HG03060 (cell line): ENCODE measurements around the gene ELF2.
A peak's percentile ranks its signal among the peaks of the same experiment; 100 is the strongest.
"Not testable (repeated sequence)": the region's sequence is repeated elsewhere in the genome, so short reads cannot be mapped to it uniquely, and the experiment has no call there.

ENCODE experiments used
- ATAC-seq: cut with Tn5 transposase; IDR thresholded peaks from one replicate; pipeline ENCODE4 v1.9.1; 2021; ENCODE audit warnings: low read depth, moderate number of reproducible peaks; ENCODE audit not compliant: unreplicated experiment

The ELF2 gene

GRCh38 chr4:139082750-139083606 lies 94.0 kb downstream of the ELF2 start:
- ATAC-seq, result peak; percentile 89

GRCh38 chr4:139078926-139079325 lies 98.1 kb downstream of the ELF2 start:
- ATAC-seq, result no peak

- no peak for ATAC-seq
These were observed 99.3 kb downstream of the ELF2 start for GRCh38 chr4:139077567-139078355.

- no peak for ATAC-seq
These were observed 100.8 kb downstream of the ELF2 start for GRCh38 chr4:139076016-139076744.

- ATAC-seq, result no peak
These were observed 116.4 kb downstream of the ELF2 start for GRCh38 chr4:139060591-139060990.

- not testable (repeated sequence) for ATAC-seq
These were observed 118.0 kb downstream of the ELF2 start for GRCh38 chr4:139059026-139059425.

- ATAC-seq, result no peak
These were observed 122.1 kb downstream of the ELF2 start for GRCh38 chr4:139054791-139055505.

GRCh38 chr4:139053909-139054308 lies 123.1 kb downstream of the ELF2 start:
- no peak for ATAC-seq

GRCh38 chr4:139050446-139050845 lies 126.6 kb downstream of the ELF2 start:
- ATAC-seq, result no peak

GRCh38 chr4:139048026-139048425 lies 129.0 kb downstream of the ELF2 start:
- ATAC-seq, result no peak

GRCh38 chr4:139044291-139044690 lies 132.7 kb downstream of the ELF2 start:
- no peak for ATAC-seq

GRCh38 chr4:139042981-139043460 lies 134.0 kb downstream of the ELF2 start:
- no peak for ATAC-seq

- ATAC-seq, result no peak
These were observed 138.1 kb downstream of the ELF2 start for GRCh38 chr4:139038874-139039443.

GRCh38 chr4:139036885-139037284 lies 140.1 kb downstream of the ELF2 start:
- no peak for ATAC-seq

GRCh38 chr4:139035650-139036049 lies 141.4 kb downstream of the ELF2 start:
- no peak for ATAC-seq

- ATAC-seq, result peak; percentile 60
These were observed 146.3 kb downstream of the ELF2 start for GRCh38 chr4:139030614-139031235.

- ATAC-seq, result not testable (repeated sequence)
These were observed 147.1 kb downstream of the ELF2 start for GRCh38 chr4:139029866-139030363.

GRCh38 chr4:139028191-139028661 lies 148.8 kb downstream of the ELF2 start:
- no peak for ATAC-seq

- ATAC-seq, result no peak
These were observed 149.2 kb downstream of the ELF2 start for GRCh38 chr4:139027776-139028175.
